Right kidney (tissue), 9 donors: ENCODE data around the gene ALDH1L2.
"Not testable (repeated sequence)": the region's sequence is repeated elsewhere in the genome, so short reads cannot be mapped to it uniquely, and the experiment has no call there.

Source experiments
- DNase-seq: peaks from one replicate; pipeline ENCODE4 v3.0.0-alpha.2; 2016
- long read RNA-seq, 8 donors: transcript quantifications; one replicate each; lab custom pipeline, GENCODE V29; 2026

The ALDH1L2 gene
- long read RNA-seq, donor 1 = 0 reads
- long read RNA-seq, donor 2 = 0 reads
- long read RNA-seq, donor 3, full-length matches to known transcripts = 1 of 1 reads
- long read RNA-seq, donor 3, partial matches to known transcripts = 0 of 1 reads
- long read RNA-seq, donor 3, other reads (novel, unspliced or antisense) = 0 of 1 reads
- long read RNA-seq, donor 4 = 0 reads
- long read RNA-seq, donor 5 = 0 reads
- long read RNA-seq, donor 6 = 0 reads
- long read RNA-seq, donor 7 = 0 reads
- long read RNA-seq, donor 8 = 0 reads

DNA sequence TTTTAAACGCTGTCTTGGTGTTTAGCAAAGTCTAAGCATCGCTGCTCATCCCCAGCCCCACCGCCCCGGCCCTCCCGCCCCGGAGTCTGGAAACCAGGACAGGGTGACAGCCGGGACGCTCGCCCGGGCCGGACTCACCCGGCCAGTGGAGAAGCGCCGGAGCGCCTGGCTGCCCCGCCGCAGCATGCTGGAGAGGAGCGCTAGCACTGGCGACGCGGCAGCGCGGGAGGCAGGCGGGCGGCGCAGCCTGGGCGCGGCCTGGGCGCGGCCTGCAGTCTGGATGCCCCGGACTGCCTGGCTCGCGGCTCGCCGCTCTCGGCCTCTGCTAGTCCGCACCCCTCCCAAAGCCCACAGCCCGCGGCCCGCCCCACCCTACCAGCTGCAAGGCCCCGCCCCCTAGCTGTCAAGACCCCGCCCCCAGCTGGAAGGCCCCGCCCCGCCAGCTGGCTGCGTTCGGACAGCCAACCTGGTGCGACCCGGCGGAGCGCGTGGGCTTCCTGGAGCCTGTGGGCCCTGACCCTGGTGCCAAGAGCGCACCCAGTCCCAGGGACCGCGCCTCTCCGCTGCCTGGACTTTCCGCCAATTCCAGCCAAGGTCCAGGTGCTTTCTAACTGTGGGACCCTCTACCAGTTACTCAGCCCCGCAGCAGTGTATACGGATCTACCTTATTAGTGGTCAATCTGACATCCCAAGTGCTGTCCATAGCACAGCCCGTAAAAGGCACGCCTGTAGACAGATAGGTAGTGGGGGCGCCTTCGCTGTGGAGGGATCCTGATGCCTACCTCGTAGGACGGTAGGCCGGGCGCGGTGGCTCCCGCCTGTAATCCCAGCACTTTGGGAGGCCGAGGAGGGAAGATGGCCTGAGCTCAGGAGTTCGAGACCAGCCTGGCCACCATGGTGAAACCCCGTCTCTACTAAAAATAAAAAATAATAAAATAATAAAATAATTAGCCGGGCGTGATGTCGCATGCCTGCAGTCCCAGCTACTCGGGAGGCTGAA is at the start of gene ALDH1L2:
Gene ALDH1L2 (minus strand): TSS at position 208 of the 1,000 bp plus-strand sequence. CDS start 22 bp downstream, at position 186.
- peak; percentile 64 for DNase-seq

DNA sequence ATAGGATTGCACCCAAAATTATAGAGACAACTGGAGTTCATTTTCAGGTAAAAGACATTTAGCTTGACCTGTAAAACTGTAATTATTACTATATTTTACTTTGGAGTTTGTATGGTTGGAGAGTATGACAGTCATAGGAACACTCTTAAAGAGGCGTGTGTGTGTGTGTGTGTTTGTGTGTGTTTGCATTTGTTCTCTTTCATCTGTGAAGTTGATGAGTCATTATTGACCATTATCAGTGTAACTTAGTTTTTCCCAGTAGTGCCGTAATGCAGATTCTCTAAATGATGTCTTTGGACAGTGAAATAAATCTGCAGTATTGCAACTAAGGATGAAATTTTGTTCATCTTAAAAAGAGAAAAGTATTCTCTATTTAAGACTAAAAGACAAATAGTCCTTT is 36.3 kb upstream of the ALDH1L2 start:
- DNase-seq = no peak

DNA sequence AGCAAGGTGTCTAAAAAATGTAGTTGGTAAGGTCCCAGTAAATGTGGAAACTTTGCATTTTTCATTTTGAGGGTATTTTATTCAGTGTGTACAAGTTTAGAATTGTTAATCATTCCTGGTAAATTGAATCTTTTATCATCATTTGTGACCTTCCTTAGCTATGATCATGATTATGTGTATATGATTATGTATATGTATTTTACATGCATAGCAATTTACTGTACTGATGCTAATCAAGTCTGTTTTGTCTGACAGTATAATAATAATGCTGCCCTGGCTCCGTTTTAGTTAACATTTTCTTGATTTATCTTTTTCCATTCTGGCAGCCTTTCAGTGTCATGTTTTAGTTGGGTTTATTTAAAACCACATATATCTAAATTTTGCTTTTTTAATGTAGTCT is 32.7 kb upstream of the ALDH1L2 start:
- no peak for DNase-seq

DNA sequence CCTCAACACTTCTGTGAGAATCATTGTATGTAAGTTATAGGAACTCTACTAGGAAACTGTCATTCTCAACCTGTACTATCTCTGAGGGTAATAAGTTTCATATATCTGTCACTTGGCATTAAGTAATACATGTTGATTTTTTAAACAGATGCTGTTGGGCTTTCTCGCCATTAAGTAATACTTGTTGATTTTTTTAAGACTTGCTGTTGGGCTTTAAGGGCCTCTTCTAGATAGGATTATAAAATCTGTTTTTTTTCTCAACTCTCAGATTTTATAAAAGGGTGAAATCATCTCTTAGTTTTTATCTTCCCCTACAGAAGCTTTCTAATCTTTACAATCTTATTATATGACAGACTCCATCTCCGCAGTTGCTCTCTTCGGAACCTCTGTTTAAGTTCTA is 28.8 kb upstream of the ALDH1L2 start:
- no peak for DNase-seq

DNA sequence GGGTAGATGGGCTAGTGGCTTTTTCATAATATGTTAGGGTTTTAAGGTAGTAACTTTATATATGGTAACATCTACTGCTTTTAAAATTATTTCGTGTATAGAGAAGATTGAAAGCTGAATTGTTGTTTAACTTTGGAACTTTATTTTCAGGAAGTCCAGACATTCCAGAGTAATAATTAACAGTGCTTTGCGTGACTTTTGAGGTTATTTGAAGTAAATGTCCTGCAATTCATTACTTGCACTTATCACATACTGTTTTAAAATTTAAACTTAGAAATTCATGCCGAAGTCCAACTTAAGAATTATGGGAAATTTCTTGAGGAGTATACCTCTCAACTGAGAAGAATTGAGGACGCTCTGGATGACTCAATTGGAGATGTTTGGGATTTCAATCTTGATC is 26.6 kb upstream of the ALDH1L2 start:
- DNase-seq = no peak

DNA sequence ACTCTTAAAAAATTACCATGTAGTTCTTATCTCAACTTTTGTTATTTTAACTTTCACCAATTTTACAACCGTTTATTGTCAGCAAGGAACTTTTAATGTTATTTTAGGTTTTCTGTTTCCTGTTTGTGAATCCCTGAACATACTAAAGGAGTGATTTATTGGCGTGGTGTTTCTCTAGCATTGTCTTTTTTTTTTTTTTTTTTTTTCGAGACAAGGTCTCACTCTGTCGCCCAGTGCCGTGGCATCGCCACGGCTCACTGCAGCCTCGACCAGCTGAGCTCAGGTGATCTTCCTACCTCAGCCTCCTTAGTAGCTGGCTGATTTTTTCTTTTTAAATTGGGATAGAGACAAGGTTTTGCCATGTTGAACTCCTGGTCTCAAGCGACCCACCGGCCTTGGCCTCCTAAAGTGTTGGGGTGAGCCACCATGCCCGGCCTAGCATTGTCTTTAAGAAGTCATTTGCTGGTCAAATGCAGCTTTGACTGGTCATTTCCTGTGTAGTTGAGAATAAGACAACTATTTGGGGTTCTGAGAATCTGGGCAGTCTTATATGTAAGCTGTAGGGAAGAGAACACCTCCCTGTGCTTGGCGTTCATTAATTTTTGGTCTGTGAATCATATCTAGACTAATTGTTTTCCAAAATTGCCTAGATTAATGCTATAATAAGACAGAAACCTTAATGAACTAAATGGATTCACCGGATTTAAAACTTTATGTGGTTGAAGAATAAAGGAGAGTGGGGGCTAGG is 25.4 kb upstream of the ALDH1L2 start:
- peak; percentile 35 for DNase-seq

DNA sequence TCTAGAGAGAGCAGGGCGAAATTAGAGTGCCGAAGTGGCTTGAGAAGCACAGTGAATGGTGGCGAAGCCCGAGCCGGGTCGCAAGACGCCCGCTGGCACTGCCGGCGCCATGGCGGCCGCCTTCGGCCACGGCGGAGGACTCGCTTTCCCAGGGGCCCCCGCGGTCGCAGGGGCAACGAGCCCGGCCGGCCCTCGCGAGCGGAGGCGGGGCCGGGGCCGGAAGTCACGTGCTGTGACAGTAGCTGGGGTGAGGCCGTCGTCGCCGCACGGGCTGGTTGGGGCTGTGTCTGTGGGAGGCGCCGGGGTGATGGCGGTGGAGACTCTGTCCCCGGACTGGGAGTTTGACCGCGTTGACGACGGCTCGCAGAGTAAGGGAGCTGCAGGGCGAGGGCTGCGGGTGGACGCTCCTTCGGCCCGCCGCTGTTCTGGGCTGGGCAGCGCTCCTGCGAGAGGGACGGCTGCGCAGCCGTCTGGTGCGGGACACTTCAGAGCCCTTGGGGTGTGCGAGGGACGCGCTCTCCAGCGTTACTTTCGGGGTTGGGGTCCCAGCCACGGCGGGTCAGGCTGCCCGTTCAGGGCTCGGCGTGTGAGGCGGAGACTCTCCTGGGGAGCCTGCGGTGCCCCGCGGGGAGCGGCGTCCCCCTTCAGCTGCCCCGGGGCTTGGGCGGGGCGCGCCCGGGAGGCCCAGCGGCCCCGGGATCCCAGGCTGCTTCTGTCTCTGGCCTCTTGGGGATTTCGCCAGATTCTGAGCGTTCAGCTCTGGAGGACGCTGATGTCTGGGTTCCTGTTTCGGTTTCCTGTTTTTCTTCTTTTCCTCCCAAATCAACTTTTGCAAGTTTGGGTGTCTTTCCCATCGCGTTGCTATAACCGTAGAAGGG is 23.5 kb upstream of the ALDH1L2 start, which contains the start of gene WASHC4:
Gene WASHC4 (plus strand): TSS at position 238 of the 878 bp plus-strand sequence. CDS start 70 bp downstream, at position 308.
- peak; percentile 99 for DNase-seq

DNA sequence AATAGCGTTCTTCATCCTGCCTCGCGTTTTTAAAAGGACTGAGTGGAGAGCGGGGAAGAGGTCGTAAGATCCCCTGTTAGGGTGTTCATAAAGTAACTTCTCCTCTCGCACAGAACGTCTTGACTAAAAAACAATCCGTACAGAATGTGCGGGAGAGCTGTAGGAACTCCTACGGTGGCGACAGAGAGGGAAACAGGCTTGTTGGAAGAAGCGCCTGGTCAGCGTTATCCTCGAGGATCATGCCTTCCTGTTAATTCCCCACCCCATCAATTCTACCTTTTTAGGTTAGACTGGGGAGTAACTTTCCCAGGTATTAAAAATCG is 22.9 kb upstream of the ALDH1L2 start:
- no peak for DNase-seq

DNA sequence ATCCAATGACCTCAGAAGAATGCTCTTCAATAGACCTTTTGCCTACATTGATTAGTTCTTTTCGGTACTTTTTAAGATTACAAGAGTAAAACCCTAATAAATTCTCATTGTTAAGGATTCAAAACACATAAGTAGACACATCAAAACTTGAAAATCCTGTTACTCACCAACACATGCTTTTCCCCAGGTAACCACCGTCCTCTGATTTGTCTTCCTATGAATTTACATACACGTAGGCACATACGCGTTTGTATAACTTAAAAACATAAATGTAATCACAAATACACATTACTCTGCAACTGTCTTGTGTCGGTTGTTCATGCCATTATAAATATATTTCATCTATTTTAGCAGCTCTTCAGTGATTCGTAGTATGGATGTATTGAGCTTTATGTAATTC is 22.4 kb upstream of the ALDH1L2 start:
- no peak for DNase-seq

DNA sequence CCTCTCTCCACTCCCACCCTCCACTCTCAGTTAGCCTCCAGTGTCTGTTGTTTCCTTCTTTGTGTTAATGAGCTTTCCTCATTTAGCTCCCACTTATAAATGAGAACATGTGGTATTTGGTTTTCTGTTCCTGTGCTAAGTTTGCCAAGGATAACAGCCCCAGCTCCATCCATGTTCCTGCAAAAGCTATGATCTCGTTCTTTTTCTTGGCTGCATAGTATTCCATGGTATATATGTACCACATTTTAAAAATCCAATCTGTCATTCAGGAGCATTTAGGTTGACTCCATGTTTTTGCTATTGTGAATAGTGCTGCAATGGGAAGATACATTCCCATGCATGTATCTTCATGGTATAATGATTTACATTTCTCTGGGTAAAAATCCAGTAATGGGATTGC is 20.5 kb upstream of the ALDH1L2 start:
- no peak for DNase-seq

DNA sequence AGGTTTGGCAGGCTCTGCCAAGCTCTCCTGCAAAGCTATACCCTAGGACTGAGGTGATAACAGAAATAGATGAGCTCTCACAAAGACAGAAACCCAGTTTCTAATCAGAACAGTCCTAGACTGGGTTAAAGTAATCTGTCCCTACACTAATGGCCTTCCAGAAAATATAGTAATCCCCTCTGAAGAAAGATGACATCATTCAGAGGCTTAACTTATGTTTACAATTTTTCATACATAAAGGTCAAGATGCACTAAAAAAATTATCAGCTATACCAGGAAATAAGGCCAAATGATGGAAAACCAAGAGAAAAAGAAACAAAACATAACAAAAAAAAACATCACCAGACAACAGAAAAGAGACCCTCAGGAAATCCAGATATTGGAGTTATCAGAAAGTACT is 18.4 kb upstream of the ALDH1L2 start:
- no peak for DNase-seq

DNA sequence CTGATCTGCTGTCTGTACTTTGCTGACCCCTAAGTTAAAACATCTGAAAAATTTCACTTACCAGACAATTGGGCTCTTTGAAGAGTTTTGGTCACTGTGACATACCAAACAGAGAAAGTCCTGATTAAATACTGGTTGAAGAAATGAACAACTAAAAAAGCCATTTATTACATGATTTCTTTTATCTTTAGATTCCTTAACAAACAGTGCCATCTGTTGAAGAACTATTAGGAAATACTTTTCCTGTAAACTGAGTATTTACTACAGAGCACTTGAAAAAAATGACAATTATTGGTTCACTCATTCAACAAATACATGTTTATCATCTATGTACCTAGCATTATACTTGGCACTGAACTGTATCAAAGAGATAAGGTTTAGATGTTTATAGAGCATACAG is 16.7 kb upstream of the ALDH1L2 start:
- no peak for DNase-seq

DNA sequence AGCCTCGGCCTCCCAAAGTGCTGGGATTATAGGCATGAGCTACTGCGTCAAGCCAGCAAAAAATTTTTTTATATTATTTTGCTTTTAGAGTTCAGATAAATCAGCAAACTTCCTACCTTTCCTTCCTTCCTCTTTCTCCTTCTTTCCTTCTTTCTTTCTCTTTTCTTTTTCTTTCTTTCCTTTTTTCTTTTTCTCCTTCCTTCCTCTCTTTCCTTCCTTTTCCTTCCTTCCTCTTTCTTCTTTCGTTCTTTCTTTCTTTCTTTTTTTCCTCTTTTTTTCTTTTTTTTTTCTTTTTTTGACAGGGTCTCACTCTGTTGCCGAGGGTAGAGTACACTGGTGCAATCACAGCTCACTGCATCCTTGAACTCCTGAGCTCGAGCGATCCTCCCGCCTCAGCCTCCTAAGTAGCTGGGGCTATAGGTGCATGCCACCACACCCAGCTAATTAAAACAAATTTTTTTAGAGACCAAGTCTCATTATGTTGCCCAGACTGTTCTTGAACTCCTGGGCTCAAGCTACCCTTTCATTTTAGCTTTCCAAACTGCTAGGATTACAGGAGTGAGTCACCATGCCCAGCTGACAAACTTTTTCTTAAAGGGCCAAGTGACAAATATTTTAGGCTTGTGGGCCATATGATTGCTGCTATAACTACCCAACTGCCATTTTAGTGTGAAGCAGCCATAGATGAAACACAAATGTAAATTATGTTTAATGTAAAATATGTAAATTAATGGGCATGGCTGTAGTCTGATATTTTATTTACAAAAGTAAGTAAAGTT is 16.1 kb upstream of the ALDH1L2 start:
- no peak for DNase-seq

DNA sequence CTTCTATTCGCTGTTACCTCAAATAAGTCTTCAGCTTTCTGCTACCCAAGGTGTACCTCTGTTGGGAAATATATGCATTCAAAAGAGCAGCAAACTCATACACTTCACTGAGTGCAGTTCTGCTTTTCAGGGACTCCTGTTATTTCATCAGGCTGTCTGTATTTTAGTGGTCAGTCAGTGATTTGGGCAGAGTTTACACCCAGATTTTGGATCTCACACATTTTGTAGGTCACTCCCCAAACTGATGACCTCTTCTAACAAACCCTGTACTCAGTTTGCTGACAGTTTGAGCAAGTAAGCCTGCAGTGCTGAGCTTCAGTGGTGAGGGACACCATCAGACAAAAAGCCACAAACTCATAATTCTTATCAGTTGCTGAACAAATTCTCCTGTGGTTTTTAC is 15.1 kb upstream of the ALDH1L2 start:
- DNase-seq = no peak

DNA sequence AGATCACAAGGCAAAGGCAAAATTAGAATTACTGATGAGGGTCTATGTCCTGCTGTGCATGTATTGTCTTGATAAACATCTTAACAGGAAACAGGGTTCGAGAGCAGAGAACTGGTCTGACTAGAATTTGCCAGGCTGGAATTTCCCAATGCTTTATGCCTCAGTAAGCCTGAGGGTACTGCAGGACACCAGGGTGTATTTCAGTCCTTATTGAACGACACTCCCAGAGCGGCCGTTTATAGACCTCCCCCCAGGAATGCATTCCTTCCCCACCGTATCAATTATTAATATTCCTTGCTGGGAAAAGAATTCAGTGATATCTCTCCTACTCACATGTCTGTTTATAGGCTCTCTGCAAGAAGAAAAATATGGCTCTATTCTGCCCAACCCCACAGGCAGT is 11.1 kb upstream of the ALDH1L2 start:
- DNase-seq = not testable (repeated sequence)

DNA sequence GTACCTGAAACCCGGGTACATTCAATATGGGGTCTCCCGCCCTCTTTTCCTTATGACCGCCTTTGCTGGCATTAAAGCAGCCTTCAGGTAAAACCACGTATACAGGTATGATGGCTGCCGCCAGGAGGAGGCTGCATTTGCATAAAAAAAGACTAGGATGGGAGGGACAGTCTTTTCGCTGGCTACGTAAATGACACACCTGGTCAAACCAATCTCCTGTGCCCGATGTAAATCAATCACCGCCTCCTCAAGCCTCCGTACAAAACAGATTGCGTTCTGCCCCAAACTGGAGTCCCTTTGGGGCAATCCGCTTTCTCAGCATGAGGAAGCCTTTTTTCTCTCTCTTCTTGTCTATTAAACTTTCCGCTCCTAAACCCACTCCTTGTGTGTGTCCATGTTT is 8.1 kb upstream of the ALDH1L2 start:
- no peak for DNase-seq

DNA sequence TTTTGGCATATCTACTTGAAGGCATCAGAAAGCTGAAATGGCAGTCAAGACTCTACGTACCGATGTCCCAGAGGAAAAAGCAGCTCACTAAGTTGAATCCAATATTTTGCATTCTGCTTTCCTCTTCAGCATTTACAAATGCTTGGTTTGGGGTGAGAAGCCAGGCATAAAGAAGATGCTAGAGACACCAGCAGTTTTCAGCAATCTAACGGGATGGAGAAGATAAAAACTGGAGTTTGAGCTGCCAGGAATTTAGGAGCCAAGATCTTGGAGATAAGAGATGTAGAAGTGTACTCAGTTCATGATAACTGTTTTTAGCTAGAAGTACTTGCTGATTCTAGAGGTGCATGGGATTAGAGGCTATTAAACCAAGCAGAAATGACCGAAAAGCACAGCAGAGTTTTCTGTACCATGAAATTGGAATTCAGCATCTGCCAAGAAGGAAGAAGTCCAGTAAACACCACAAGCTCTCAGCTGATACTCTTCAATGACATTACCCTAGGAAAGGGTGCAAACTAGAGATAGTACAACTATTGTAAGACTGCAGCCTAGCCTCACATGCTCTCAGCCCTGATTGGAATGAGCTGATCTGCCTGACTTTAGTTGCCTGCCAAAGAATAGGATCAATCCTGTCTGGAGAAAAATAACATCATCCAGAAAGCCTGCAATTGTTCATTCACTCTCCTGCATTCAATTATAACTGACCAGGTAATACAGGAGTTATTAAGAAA is 7.4 kb upstream of the ALDH1L2 start:
- no peak for DNase-seq

DNA sequence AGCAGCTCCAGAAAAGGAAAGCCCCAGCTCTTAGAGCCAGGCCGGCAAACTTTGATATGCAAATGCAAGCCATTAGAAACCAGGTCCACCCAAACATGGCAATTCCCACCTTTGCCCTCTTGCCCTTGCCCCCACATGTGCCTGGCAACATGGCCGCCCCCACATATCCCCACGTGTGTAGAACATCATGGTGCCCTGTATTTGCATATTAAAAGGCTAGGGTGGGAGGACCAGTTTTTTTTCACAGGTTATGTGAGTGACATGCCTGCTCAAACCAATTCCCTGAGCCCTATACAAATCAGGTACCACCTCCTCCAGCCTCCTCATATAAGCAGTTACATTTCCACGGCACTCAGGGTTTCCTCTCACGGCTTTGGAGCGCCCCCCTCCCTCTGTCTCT is 6.1 kb upstream of the ALDH1L2 start:
- DNase-seq = no peak

DNA sequence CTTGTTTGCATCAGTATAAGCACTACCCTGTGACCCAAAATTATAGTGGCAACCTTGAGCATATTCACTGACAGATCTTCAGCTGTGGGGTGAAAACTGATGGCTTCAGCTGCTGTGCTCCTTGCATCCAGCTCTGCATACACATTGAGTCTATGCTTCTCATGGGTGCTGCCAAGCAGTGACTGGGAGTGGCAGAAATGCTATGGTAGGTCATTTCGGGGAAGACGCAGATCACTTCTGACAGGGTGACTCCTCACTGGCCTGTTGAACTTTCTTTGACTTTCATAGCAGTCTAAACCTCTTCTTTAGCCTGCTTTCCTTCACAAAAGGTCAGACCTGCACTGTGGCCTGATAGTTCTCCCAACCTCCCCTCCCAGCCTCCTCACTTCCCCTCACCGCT is 5.6 kb upstream of the ALDH1L2 start:
- DNase-seq = no peak

DNA sequence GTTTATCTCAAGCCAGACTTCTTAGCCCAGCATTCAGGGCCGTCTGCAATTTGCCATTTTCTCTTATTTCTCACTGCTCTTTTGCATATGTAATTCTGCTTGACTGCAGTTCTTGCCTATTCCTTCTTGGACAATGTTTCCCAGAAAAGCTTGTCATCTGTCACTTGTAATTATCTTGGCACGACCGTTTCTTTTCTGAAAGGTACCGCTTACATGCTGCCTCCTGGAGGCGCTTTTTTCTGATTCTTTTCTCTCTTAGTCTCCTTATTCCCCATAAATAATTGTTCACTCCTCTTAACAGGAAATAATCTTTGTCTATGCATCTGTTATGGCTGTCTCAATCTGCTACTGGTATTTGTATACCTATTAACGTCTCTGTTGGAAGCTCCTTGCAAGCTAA is 1.2 kb upstream of the ALDH1L2 start:
- DNase-seq = no peak
